H1 (cell line): ENCODE measurements around the gene UGT1A10. TPM values are rescaled to one million over a fixed set of nuclear protein-coding genes. Genes with fewer than 3 reads are reported as not detected.

Experiments used
- CTCF ChIA-PET: fragments of 300-600 bp; sonication (Branson Sonifier 250); formaldehyde crosslinking; loops from one replicate; lab custom pipeline; 2021; ENCODE audit not compliant: partially characterized antibody; lab: Charles Lee
- POLR2A ChIA-PET: fragments of 300-600 bp; sonication (Branson Sonifier 250); formaldehyde crosslinking; loops from one replicate; lab custom pipeline; 2021; ENCODE audit warnings: inconsistent platforms; ENCODE audit not compliant: partially characterized antibody; lab: Charles Lee
- DNase-seq, 2 experiments: peaks; one replicate each; pipeline versions ENCODE4 v3.0.0 to v3.0.0-alpha.2; 2010 to 2022; ENCODE audit warnings: low spot score in 2 of 2, low read depth in 1 of 2, mixed read lengths in 1 of 2
- FAIRE-seq: peaks from 2 replicates; lab custom pipeline; 2011; peaks lifted over from hg19 to GRCh38; lab: Jason Lieb, UNC
- H2AFZ ChIP-seq: 2 replicates; pipeline ENCODE4 v1.8.1; 2012; ENCODE audit warnings: low read length, inconsistent platforms
- H2AK5ac ChIP-seq: 2 replicates; pipeline ENCODE4 v1.6.1; 2013; ENCODE audit warnings: low read depth, low read length
- H2BK120ac ChIP-seq: replicated peaks from 2 replicates; pipeline ENCODE3; 2013; ENCODE audit warnings: low read depth, low read length, inconsistent platforms
- H2BK12ac ChIP-seq: 2 replicates; pipeline ENCODE4 v1.6.1; 2013; ENCODE audit warnings: low read depth, low read length
- H2BK15ac ChIP-seq: 2 replicates; pipeline ENCODE4 v1.6.1; 2013; ENCODE audit warnings: low read length
- H2BK20ac ChIP-seq: 2 replicates; pipeline ENCODE4 v1.6.1; 2013; ENCODE audit warnings: low read length
- H2BK5ac ChIP-seq: 2 replicates; pipeline ENCODE4 v1.6.1; 2013; ENCODE audit warnings: low read depth, low read length
- H3K14ac ChIP-seq: 2 replicates; pipeline ENCODE4 v1.6.1; 2013; ENCODE audit warnings: inconsistent platforms; ENCODE audit not compliant: insufficient read length
- H3K18ac ChIP-seq: 2 replicates; pipeline ENCODE4 v1.6.1; 2013; ENCODE audit warnings: low read length; ENCODE audit errors: extremely low read depth
- H3K23ac ChIP-seq: 2 replicates; pipeline ENCODE4 v1.6.1; 2013; ENCODE audit warnings: inconsistent platforms; ENCODE audit not compliant: insufficient read length
- H3K23me2 ChIP-seq: 2 replicates; pipeline ENCODE4 v1.6.1; 2013; ENCODE audit warnings: low read depth, low read length
- H3K27ac ChIP-seq: 2 replicates; pipeline ENCODE4 v1.6.1; 2011; ENCODE audit warnings: low read depth, low read length, inconsistent platforms
- H3K27me3 ChIP-seq, 4 experiments: replicated peaks in 1 of 4; 1 replicate in 1 of 4; 2 replicates in 3 of 4; pipeline versions ENCODE4 v1.6.1 to v1.8.1; 2011 to 2013; ENCODE audit warnings: low read length in 3 of 4, mild to moderate bottlenecking in 3 of 4, inconsistent platforms in 2 of 4, mixed read lengths in 2 of 4, moderate library complexity in 1 of 4; ENCODE audit not compliant: control insufficient read depth in 3 of 4, insufficient read depth in 3 of 4; ENCODE audit errors: extremely low read depth in 1 of 4
- H3K36me3 ChIP-seq, 4 experiments: 2 replicates each; pipeline versions ENCODE4 v1.6.1 to v1.8.1; 2011 to 2013; ENCODE audit warnings: mild to moderate bottlenecking in 4 of 4, low read length in 3 of 4, moderate library complexity in 2 of 4, control low read depth in 1 of 4, inconsistent platforms in 1 of 4; ENCODE audit not compliant: insufficient read depth in 4 of 4, control insufficient read depth in 2 of 4
- H3K4ac ChIP-seq: replicated peaks from 2 replicates; pipeline ENCODE3; 2013; ENCODE audit warnings: low read length, low read depth, mixed read lengths, inconsistent platforms; ENCODE audit not compliant: insufficient read length
- H3K4me1 ChIP-seq, 4 experiments: replicated peaks in 1 of 4; 1 replicate in 1 of 4; 2 replicates in 3 of 4; pipeline versions ENCODE4 v1.6.1 to v1.8.1; 2011 to 2013; ENCODE audit warnings: low read length in 3 of 4, inconsistent platforms in 2 of 4, mixed read lengths in 1 of 4; ENCODE audit not compliant: insufficient read depth in 4 of 4, control insufficient read depth in 3 of 4
- H3K4me2 ChIP-seq, 2 experiments: 2 replicates each; pipeline versions ENCODE4 v1.6.1 to v1.8.1; 2011 to 2013; ENCODE audit warnings: low read depth in 2 of 2, low read length in 2 of 2, control low read depth in 1 of 2, inconsistent platforms in 1 of 2, mild to moderate bottlenecking in 1 of 2; ENCODE audit not compliant: insufficient read depth in 1 of 2
- H3K4me3 ChIP-seq, 4 experiments: fragments of 200-600, 300-600 bp in 1 of 4; sonication (generic), shearing (Covaris generic), sonication (Bioruptor Twin) in 1 of 4; 2 replicates each; pipeline versions ENCODE4 v1.5.1 to v1.8.1; 2011 to 2016; ENCODE audit warnings: low read length in 4 of 4, low read depth in 3 of 4, control low read depth in 2 of 4, inconsistent platforms in 2 of 4, mild to moderate bottlenecking in 2 of 4, mixed read lengths in 1 of 4, moderate library complexity in 1 of 4; ENCODE audit not compliant: insufficient read depth in 2 of 4; ENCODE audit errors: extremely low read depth in 1 of 4
- H3K56ac ChIP-seq: replicated peaks from 2 replicates; pipeline ENCODE3; 2013; ENCODE audit warnings: low read depth, mild to moderate bottlenecking, mixed read lengths, low read length, inconsistent platforms; ENCODE audit not compliant: insufficient read length
- H3K79me1 ChIP-seq: 2 replicates; pipeline ENCODE4 v1.6.1; 2013; ENCODE audit warnings: low read depth, low read length, control low read depth
- H3K79me2 ChIP-seq, 2 experiments: 2 replicates each; pipeline versions ENCODE4 v1.6.1 to v1.8.1; 2012 to 2013; ENCODE audit warnings: low read length in 2 of 2, mild to moderate bottlenecking in 2 of 2, inconsistent platforms in 1 of 2; ENCODE audit not compliant: insufficient read depth in 2 of 2, control insufficient read depth in 1 of 2
- H3K9ac ChIP-seq, 4 experiments: replicated peaks in 1 of 4; 1 replicate in 1 of 4; 2 replicates in 3 of 4; pipeline versions ENCODE4 v1.6.1 to v1.8.1; 2011 to 2013; ENCODE audit warnings: low read depth in 3 of 4, low read length in 3 of 4, control low read depth in 2 of 4, mild to moderate bottlenecking in 2 of 4, moderate library complexity in 2 of 4, inconsistent platforms in 1 of 4; ENCODE audit errors: extremely low read depth in 1 of 4
- H3K9me3 ChIP-seq, 2 experiments: 2 replicates each; pipeline versions ENCODE4 v1.6.1 to v1.8.1; 2012 to 2013; ENCODE audit warnings: mild to moderate bottlenecking in 2 of 2, moderate library complexity in 2 of 2, control low read depth in 1 of 2, inconsistent platforms in 1 of 2, low read depth in 1 of 2, low read length in 1 of 2, mixed read lengths in 1 of 2; ENCODE audit not compliant: insufficient read depth in 2 of 2
- H4K20me1 ChIP-seq, 2 experiments: replicated peaks in 1 of 2; 2 replicates each; pipeline versions ENCODE3 to v1.8.1; 2011 to 2013; ENCODE audit warnings: inconsistent platforms in 2 of 2, low read length in 2 of 2, mild to moderate bottlenecking in 1 of 2; ENCODE audit not compliant: insufficient read depth in 2 of 2, control insufficient read depth in 1 of 2
- H4K5ac ChIP-seq: 2 replicates; pipeline ENCODE4 v1.6.1; 2013; ENCODE audit warnings: low read length, low read depth, mixed read lengths, inconsistent platforms; ENCODE audit not compliant: insufficient read length
- H4K8ac ChIP-seq: 2 replicates; pipeline ENCODE4 v1.8.0; 2013; ENCODE audit warnings: mild to moderate bottlenecking, moderate library complexity, low read length, inconsistent platforms; ENCODE audit not compliant: insufficient read depth; ENCODE audit errors: extremely low read depth
- H4K91ac ChIP-seq: replicated peaks from 2 replicates; pipeline ENCODE3; 2013; ENCODE audit warnings: low read length, mixed read lengths, inconsistent platforms; ENCODE audit not compliant: insufficient read length
- CHD2 ChIP-seq: IDR thresholded peaks from 2 replicates; pipeline ENCODE4 v1.6.1; 2012; ENCODE audit warnings: low read length, improper control_type of control experiment
- CREB1 ChIP-seq: IDR thresholded peaks from 2 replicates; pipeline ENCODE4 v1.6.1; 2012; ENCODE audit warnings: inconsistent platforms
- HDAC2 ChIP-seq, 2 experiments: fragments of 300-600 bp in 1 of 2; sonication (generic) in 1 of 2; IDR thresholded peaks; 2 replicates each; pipeline ENCODE4 v1.6.1; 2011 to 2012; ENCODE audit warnings: low read depth in 2 of 2, low read length in 2 of 2, mild to moderate bottlenecking in 2 of 2, moderate library complexity in 2 of 2, borderline replicate concordance in 1 of 2, inconsistent platforms in 1 of 2
- JUND ChIP-seq: IDR thresholded peaks from 2 replicates; pipeline ENCODE4 v1.6.1; 2011; ENCODE audit warnings: mild to moderate bottlenecking, improper control_type of control experiment, low read length
- KDM4A ChIP-seq: IDR thresholded peaks from one replicate; pipeline ENCODE4 v1.7.1; 2012; ENCODE audit warnings: low read depth, mild to moderate bottlenecking, moderate library complexity, low read length, inconsistent platforms; ENCODE audit not compliant: severe bottlenecking
- SIX5 ChIP-seq: IDR thresholded peaks from 2 replicates; pipeline ENCODE4 v1.6.1; 2011; ENCODE audit warnings: mild to moderate bottlenecking, low read depth, low read length
- SP2 ChIP-seq: IDR thresholded peaks from 2 replicates; pipeline ENCODE4 v1.6.1; 2012; ENCODE audit warnings: mild to moderate bottlenecking, low read length, inconsistent platforms
- TAF1 ChIP-seq: IDR thresholded peaks from 2 replicates; pipeline ENCODE4 v1.6.1; 2011; ENCODE audit warnings: mild to moderate bottlenecking, low read depth, low read length
- WGBS, 2 experiments: shearing (Covaris generic) in 1 of 2; methylation state at CpG; one replicate each; pipeline versions ENCODE4 v1.1.6 to v1.1.7; 2013 to 2015; ENCODE audit warnings: low lambda C conversion rate in 2 of 2, mixed read lengths in 2 of 2, inconsistent platforms in 1 of 2, low coverage in 1 of 2, missing lambda C conversion rate in 1 of 2; ENCODE audit not compliant: insufficient replicate concordance in 2 of 2, insufficient coverage in 1 of 2, insufficient read length in 1 of 2; ENCODE audit errors: extremely low coverage in 1 of 2, missing lambda C conversion rate in 1 of 2; 5-methylcytosine and 5-hydroxymethylcytosine counted together
- polyA plus RNA-seq, 7 experiments: library from polyadenylated mRNA; depleted of rRNA in 3 of 7; stranded (reverse) in 5 of 7; unstranded in 2 of 7; fragments of >200 nt in 5 of 7; fragments of 200-250 nt in 2 of 7; gene quantifications; 1 replicate in 5 of 7; 2 replicates in 1 of 7; 4 replicates in 1 of 7; pipeline versions ENCODE4 v1.2.1 to v1.2.3, GENCODE V29; 2011 to 2013; ENCODE audit warnings: missing spikeins in 2 of 7, mixed read lengths in 2 of 7
- total RNA-seq: library from RNA; stranded (reverse); fragmentation: NEBNext Ultra II Directional; extraction: Animal tissue kit (Norgen Biotek cat#: 25700); gene quantifications from 2 replicates; pipeline ENCODE4 v1.2.1, GENCODE V29; 2021
- TF ChIP-seq, protein P1 (sequence below): IDR thresholded peaks from 2 replicates; pipeline ENCODE4 v1.6.1; 2011; ENCODE audit warnings: low read depth, mild to moderate bottlenecking, low read length; ENCODE audit not compliant: insufficient read depth

Gene UGT1A10
- total and polyA plus RNA-seq, 2 of the 8 experiments (the other 6 are each of a cell fraction or from before 2014, with no cell fraction given), result not detected

DNA sequence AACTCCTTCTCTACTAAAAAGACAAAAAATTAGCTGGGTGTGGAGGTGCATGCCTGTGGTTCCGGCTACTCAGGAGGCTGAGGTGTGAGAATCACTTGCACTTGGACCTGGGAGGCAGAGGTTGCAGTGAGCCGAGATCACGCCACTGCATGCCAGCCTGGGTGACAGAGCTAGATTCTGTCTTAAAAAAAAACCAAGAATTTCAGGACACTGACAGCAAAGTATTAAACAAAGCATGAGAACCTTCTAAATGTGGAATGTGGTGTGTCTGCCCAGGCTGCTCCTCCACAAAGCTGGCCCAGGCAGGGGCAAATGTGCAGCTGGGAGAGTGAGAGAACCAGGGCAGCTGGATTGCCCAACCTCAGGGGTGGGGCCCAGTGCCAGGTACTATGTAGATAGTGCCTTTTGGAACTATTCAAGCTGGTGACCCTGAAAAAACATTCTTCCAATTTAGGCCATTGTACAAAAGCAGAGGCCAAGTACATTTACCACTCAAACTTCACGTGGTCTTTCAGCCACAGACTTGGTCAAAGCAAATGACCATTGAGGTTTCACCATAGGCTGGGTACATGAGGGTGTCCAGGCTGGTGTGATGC is 69.8 kb downstream of the UGT1A10 start:
- POLR2A ChIA-PET, result interaction anchor here (0.6 kb wide), 1 partner anchor 69 kb away, joined by 4 read pairs; no protein-coding TSS in a partner anchor
- 58% methylated on average over 4 of the region's 4 CpGs; no CpG with 5 or more reads in 1 of the 2 experiments for WGBS, 2 experiments

More for the DNA sequence above, 69.8 kb downstream of the UGT1A10 start:
- DNase-seq (no peak), FAIRE-seq (no peak)
- no peak overlapping the region for H3K14ac ChIP-seq
- H2BK15ac ChIP-seq, result no peak overlapping the region
- H2BK5ac ChIP-seq, result no peak overlapping the region
- H3K4me2 ChIP-seq, result no peak overlapping the region
- no peaks in the 10 kb centered on the region for H3K79me2 ChIP-seq
- H2AK5ac ChIP-seq, result no peak overlapping the region
- no peak overlapping the region for H3K23ac ChIP-seq
- no peaks in the 10 kb centered on the region for H3K23me2 ChIP-seq
- H3K56ac ChIP-seq, result no peak overlapping the region
- no peak overlapping the region for H2AFZ ChIP-seq
- H3K18ac ChIP-seq, result no peak overlapping the region
- peaks cover 0 to 1% (median 0%) of the 10 kb centered on the region in 4 experiments; a peak in 1 of 7 replicates for H3K27me3 ChIP-seq
- H3K36me3 ChIP-seq, result no peaks in the 10 kb centered on the region
- no peak overlapping the region for H3K4me3 ChIP-seq
- H2BK12ac ChIP-seq, result no peak overlapping the region
- no peaks in the 10 kb centered on the region for H3K4me1 ChIP-seq
- H3K79me1 ChIP-seq, result no peaks in the 10 kb centered on the region
- no peak overlapping the region for H2BK120ac ChIP-seq
- no peak overlapping the region for H3K4ac ChIP-seq
- no peak overlapping the region for H4K5ac ChIP-seq
- no peaks in the 10 kb centered on the region for H4K20me1 ChIP-seq
- H4K8ac ChIP-seq, result no peak overlapping the region
- no peak overlapping the region for H2BK20ac ChIP-seq
- H3K9me3 ChIP-seq, result no peaks in the 10 kb centered on the region
- no peak overlapping the region for H3K27ac ChIP-seq
- H4K91ac ChIP-seq, result no peak overlapping the region
- H3K9ac ChIP-seq, result no peak overlapping the region
- TF ChIP-seq SIX5 (no peak), CHD2 (no peak), JUND (no peak), KDM4A (no peak), SP2 (no peak), CREB1 (no peak), HDAC2 (IDR thresholded peaks at IDR 0.05; ENCODE audit: borderline replicate concordance in 1 of 2, low read depth in 2 of 2, low read length in 2 of 2) (no peak), TAF1 (no peak)
- TF ChIP-seq, protein P1, sequence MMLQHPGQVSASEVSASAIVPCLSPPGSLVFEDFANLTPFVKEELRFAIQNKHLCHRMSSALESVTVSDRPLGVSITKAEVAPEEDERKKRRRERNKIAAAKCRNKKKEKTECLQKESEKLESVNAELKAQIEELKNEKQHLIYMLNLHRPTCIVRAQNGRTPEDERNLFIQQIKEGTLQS, result no peak
- TF ChIP-seq, all 59 proteins: peak for 0
- CTCF ChIA-PET, result interaction anchor here (0.7 kb wide), 1 partner anchor 13 kb away, joined by 3 read pairs; no protein-coding TSS in a partner anchor
